Left lung (tissue), 10 donors: Measurements from ENCODE around the gene PIK3R5. TPM values are rescaled to one million over a fixed set of nuclear protein-coding genes. Genes with fewer than 3 reads are reported as not detected.
A peak's percentile ranks its signal among the peaks of the same experiment; 100 is the strongest.

Source experiments
- ATAC-seq: fragments of 200-7000 bp; cut with Tn5 transposase; one replicate; pipeline ENCODE4 v1.9.1; 2020; ENCODE audit warnings: moderate library complexity
- DNase-seq, 4 donors: peaks; one replicate each; pipeline ENCODE4 v3.0.0-alpha.2; 2013 to 2020
- H3K27ac ChIP-seq, 2 donors: fragments of 200-600 bp; sonication (generic) in 1 of 2; one replicate each; pipeline versions ENCODE4 v1.5.0 to v1.8.0; 2020 to 2021
- H3K27me3 ChIP-seq, 2 donors: fragments of 200-600 bp; sonication (generic) in 1 of 2; one replicate each; pipeline versions ENCODE4 v1.5.0 to v1.8.0; 2020 to 2021
- H3K36me3 ChIP-seq, 2 donors: fragments of 200-600 bp; sonication (generic) in 1 of 2; one replicate each; pipeline versions ENCODE4 v1.5.0 to v1.8.0; 2020 to 2021
- H3K4me1 ChIP-seq, 2 donors: fragments of 200-600 bp; one replicate each; pipeline ENCODE4 v1.8.0; 2021
- H3K4me3 ChIP-seq, 2 donors: fragments of 200-600 bp; sonication (generic) in 1 of 2; one replicate each; pipeline versions ENCODE4 v1.5.0 to v1.8.0; 2020 to 2021; ENCODE audit warnings: mild to moderate bottlenecking in 1 of 2
- H3K9me3 ChIP-seq, 2 donors: fragments of 200-600 bp; sonication (generic) in 1 of 2; one replicate each; pipeline versions ENCODE4 v1.5.0 to v1.8.0; 2020 to 2021
- intact Hi-C, 2 donors: fragments of 100-400 bp; cut with DNase I; formaldehyde crosslinking; loops; one replicate each; pipeline versions ENCODE4 v1.11.2 to v1.14.2; 2022
- polyA plus RNA-seq, 6 donors: library from polyadenylated mRNA; unstranded; fragments of 120-200 nt; gene quantifications; one replicate each; pipeline ENCODE4 v1.2.1, GENCODE V29; 2013; ENCODE audit not compliant: insufficient read length in 6 of 6
- total RNA-seq, 2 donors: library from RNA; stranded (reverse); fragmentation: NEBNext Ultra II Directional; extraction: Animal tissue kit (Norgen Biotek cat#: 25700); gene quantifications; one replicate each; pipeline ENCODE4 v1.2.1, GENCODE V29; 2021
- TF ChIP-seq, protein P1 (sequence below), 2 donors: fragments of 200-600 bp; sonication (generic) in 1 of 2; IDR thresholded peaks; one replicate each; pipeline versions ENCODE4 v1.5.0 to v1.8.0; 2021; ENCODE audit warnings: antibody characterized with exemption in 2 of 2
- donor health status: DM: no; HTN: yes; CAD: no.
- donor health status: DM: no; HTN: no; CAD: no.

Gene PIK3R5
- total and polyA plus RNA-seq, 8 donors, result 1.1 to 84.8 (median 2.0) TPM

DNA sequence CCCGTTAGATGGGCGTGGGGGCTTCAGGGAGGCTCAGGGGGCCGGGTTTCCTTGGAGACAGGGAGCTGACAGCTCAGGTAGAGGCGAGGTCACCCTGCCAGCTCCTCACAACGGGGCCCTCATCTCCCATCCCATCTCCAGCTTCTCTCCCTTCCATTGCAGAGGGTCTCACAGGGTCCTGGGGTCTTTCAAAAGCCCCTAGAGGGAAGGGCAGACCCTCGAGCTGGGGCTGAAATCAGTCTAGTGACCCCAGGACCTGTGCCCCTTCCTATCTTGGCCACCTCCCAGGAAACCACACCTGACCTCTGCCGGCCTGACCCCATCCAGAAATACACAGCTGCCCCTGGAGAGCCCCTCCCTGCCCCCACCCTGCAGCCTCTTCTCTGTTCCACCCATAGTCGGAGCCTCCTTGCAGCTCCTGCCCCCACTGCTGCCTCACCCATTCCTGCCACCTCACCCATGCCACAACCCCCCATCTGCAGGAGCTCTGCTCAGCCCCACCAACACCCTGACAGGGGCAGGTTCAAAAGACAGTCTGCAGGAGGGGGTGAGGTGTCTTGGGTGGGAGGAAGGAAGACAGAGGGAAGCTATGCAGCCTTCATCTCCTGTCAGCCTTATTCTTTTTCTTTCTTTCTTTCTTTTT is 23.4 kb downstream of the PIK3R5 start:
- H3K27me3 ChIP-seq, result peaks cover 0 to 10% of the 10 kb centered on the region in 2 donors
- no peaks in the 10 kb centered on the region for H3K9me3 ChIP-seq
- H3K27ac ChIP-seq, result peak overlapping the region in 1 of 2 donors; percentile 64
- peaks cover 0 to 70% of the 10 kb centered on the region in 2 donors for H3K4me1 ChIP-seq
- no peak overlapping the region for H3K4me3 ChIP-seq
- ATAC-seq, result no peak
- peaks cover 0 to 11% of the 10 kb centered on the region in 2 donors for H3K36me3 ChIP-seq
- intact Hi-C loops, result no loop called here
- DNase-seq, result no peak
- TF ChIP-seq, protein P1, sequence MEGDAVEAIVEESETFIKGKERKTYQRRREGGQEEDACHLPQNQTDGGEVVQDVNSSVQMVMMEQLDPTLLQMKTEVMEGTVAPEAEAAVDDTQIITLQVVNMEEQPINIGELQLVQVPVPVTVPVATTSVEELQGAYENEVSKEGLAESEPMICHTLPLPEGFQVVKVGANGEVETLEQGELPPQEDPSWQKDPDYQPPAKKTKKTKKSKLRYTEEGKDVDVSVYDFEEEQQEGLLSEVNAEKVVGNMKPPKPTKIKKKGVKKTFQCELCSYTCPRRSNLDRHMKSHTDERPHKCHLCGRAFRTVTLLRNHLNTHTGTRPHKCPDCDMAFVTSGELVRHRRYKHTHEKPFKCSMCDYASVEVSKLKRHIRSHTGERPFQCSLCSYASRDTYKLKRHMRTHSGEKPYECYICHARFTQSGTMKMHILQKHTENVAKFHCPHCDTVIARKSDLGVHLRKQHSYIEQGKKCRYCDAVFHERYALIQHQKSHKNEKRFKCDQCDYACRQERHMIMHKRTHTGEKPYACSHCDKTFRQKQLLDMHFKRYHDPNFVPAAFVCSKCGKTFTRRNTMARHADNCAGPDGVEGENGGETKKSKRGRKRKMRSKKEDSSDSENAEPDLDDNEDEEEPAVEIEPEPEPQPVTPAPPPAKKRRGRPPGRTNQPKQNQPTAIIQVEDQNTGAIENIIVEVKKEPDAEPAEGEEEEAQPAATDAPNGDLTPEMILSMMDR (IDR thresholded peaks at IDR 0.05), result no peak

GRCh38 chr17:8941520-8941919 is 24.0 kb downstream of the PIK3R5 start:
- Histone ChIP-seq H3K4me3 (no peak overlapping the region), H3K4me1 (peaks cover 0 to 64% of the 10 kb centered on the region in 2 donors), H3K27me3 (peaks cover 0 to 10% of the 10 kb centered on the region in 2 donors), H3K27ac (peak overlapping the region in 1 of 2 donors; percentile 64), H3K36me3 (peaks cover 0 to 11% of the 10 kb centered on the region in 2 donors), H3K9me3 (no peaks in the 10 kb centered on the region)
- ATAC-seq (peak; percentile 46), DNase-seq (peak in 1 of 4 donors; percentile 83)
- intact Hi-C loops, result no loop called here
- TF ChIP-seq, protein P1 (IDR thresholded peaks at IDR 0.05), result no peak

DNA sequence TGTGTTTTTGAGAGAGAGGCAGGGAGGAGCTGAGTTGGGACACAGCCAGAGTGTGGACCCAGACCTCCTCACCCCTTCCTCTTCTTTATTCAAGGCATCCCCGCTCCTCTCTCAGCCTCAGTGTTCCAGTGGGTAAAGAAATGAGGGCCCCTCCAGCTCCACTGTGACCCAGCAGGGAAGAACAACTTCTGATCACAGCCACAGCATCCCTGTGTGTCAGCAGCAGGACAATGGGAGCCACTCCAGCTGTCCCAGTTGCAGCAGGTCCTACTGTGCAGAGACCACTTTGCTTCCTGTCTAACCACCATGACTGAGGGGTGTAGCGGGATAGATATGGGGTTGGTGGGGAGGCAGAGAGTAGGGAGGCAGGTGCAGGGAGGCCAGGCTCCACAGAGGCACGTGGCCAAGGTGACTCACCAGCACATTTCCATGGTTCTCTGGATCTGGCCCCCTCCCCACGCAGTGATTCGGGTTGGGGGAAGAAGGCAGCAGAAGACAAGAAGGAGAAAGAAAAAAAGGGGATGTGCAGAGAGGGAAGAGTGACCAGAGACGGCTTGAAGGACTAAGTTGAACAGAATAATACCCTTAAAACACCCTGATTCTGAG is 24.5 kb downstream of the PIK3R5 start:
- Histone ChIP-seq H3K36me3 (peaks cover 0 to 11% of the 10 kb centered on the region in 2 donors), H3K4me1 (peaks cover 0 to 64% of the 10 kb centered on the region in 2 donors), H3K9me3 (no peaks in the 10 kb centered on the region), H3K27me3 (peaks cover 0 to 10% of the 10 kb centered on the region in 2 donors), H3K4me3 (no peak overlapping the region), H3K27ac (peak overlapping the region in 1 of 2 donors; percentile 64)
- DNase-seq (no peak), ATAC-seq (peak; percentile 12)
- intact Hi-C loops, result no loop called here
- TF ChIP-seq, protein P1 (IDR thresholded peaks at IDR 0.05), result no peak

GRCh38 chr17:8939496-8940334 is 25.8 kb downstream of the PIK3R5 start:
- Histone ChIP-seq H3K4me3 (no peak overlapping the region), H3K36me3 (peaks cover 0 to 7% of the 10 kb centered on the region in 2 donors), H3K9me3 (no peaks in the 10 kb centered on the region), H3K4me1 (peaks cover 0 to 63% of the 10 kb centered on the region in 2 donors), H3K27ac (peak overlapping the region in 1 of 2 donors; percentile 64), H3K27me3 (peaks cover 0 to 10% of the 10 kb centered on the region in 2 donors)
- DNase-seq (no peak), ATAC-seq (no peak)
- TF ChIP-seq, protein P1 (IDR thresholded peaks at IDR 0.05), result no peak
- intact Hi-C loops, result no loop called here
